ENCODE measurements around the gene UBE2E2.

Gene UBE2E2

DNA sequence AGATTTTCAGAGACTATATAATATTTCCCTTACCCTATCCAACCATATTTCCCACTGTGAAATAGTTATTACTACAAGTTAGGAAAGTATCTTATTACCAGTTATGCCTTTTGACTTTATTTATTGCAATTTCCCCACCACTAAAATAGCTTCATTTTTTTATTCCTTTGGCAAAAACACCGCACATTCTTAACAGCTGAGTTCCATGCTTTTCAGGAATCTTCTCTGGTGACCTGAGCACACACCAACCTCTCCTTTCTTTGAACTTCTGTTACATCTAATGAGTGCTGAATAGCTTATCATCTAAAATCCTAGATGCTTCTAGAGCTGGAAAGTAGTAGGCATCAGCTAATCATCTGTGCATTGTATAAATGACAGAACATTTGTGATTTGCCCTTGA lies 99.1 kb downstream of the UBE2E2 start:
- H3K9ac ChIP-seq (ENCODE audit: low read length): no peak overlapping the region
- no peak overlapping the region for H3K4me2 ChIP-seq (ENCODE audit: low read length)
- no peaks in the 10 kb centered on the region for H3K36me3 ChIP-seq (ENCODE audit: insufficient read depth, low read length)
- H2AFZ ChIP-seq (ENCODE audit: low read length): no peak overlapping the region
- H3K9me2 ChIP-seq (ENCODE audit: low read depth, low read length): no peaks in the 10 kb centered on the region; the same call in 1 of the 2 replicates
- no peaks in the 10 kb centered on the region for H3K4me1 ChIP-seq (ENCODE audit: insufficient read depth, low read length, severe bottlenecking)
- H3K27ac ChIP-seq (ENCODE audit: low read depth, low read length, poor library complexity, severe bottlenecking): no peak overlapping the region
- peaks cover 18% of the 10 kb centered on the region for H3K79me2 ChIP-seq (ENCODE audit: insufficient read depth, low read length)
- TF ChIP-seq EZH2 (IDR thresholded peaks at IDR 0.05; ENCODE audit: borderline replicate concordance, low read length): no peak
- TF ChIP-seq, protein P1, sequence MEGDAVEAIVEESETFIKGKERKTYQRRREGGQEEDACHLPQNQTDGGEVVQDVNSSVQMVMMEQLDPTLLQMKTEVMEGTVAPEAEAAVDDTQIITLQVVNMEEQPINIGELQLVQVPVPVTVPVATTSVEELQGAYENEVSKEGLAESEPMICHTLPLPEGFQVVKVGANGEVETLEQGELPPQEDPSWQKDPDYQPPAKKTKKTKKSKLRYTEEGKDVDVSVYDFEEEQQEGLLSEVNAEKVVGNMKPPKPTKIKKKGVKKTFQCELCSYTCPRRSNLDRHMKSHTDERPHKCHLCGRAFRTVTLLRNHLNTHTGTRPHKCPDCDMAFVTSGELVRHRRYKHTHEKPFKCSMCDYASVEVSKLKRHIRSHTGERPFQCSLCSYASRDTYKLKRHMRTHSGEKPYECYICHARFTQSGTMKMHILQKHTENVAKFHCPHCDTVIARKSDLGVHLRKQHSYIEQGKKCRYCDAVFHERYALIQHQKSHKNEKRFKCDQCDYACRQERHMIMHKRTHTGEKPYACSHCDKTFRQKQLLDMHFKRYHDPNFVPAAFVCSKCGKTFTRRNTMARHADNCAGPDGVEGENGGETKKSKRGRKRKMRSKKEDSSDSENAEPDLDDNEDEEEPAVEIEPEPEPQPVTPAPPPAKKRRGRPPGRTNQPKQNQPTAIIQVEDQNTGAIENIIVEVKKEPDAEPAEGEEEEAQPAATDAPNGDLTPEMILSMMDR (IDR thresholded peaks at IDR 0.05; ENCODE audit: low read length): no peak
- no peaks in the 10 kb centered on the region for H3K27me3 ChIP-seq (ENCODE audit: insufficient read depth, low read length)
- H3K4me3 ChIP-seq (ENCODE audit: low read depth, low read length, poor library complexity, severe bottlenecking): no peak overlapping the region
- no peaks in the 10 kb centered on the region for H3F3A ChIP-seq (ENCODE audit: insufficient read depth, low read length)
- no peaks in the 10 kb centered on the region; the same call in 1 of the 2 replicates for H3K9me3 ChIP-seq (ENCODE audit: low read length)
- H4K20me1 ChIP-seq (ENCODE audit: insufficient read depth, low read length): no peaks in the 10 kb centered on the region

DNA sequence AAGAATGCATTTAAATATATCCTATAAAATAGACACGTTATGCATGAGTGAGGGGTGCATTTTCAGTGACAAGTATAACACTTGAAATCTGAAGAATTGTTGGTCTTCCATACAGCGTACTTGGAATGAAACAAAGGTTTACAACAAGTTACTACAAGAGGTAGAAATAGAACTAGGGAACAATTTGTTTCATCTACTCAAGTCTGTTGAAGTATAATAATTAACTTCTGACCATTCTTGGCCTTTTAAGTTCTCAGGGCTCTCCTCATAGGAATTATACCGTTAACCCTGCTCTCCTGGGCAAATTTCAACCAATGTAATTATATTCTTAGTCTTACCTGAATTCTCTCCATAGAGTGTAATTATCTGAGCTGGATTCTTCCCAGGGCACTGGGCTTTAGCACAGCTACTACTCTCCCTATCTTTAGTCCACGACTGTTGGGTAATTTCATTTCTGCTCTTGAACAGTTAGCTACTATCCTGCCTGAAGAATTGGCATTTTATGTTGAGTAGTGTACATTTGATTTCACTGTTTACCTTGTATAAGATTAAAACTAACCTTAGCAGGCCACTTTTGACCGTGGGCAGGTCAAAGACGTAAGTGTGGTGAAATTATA lies 100.6 kb downstream of the UBE2E2 start:
- no peaks in the 10 kb centered on the region for H3F3A ChIP-seq (ENCODE audit: insufficient read depth, low read length)
- no peaks in the 10 kb centered on the region for H4K20me1 ChIP-seq (ENCODE audit: insufficient read depth, low read length)
- H2AFZ ChIP-seq (ENCODE audit: low read length): no peak overlapping the region
- H3K27me3 ChIP-seq (ENCODE audit: insufficient read depth, low read length): no peaks in the 10 kb centered on the region
- H3K36me3 ChIP-seq (ENCODE audit: insufficient read depth, low read length): no peaks in the 10 kb centered on the region
- H3K9ac ChIP-seq (ENCODE audit: low read length): no peak overlapping the region
- TF ChIP-seq, protein P1 (IDR thresholded peaks at IDR 0.05; ENCODE audit: low read length): no peak
- no peak for TF ChIP-seq EZH2 (IDR thresholded peaks at IDR 0.05; ENCODE audit: borderline replicate concordance, low read length)
- H3K4me1 ChIP-seq (ENCODE audit: insufficient read depth, low read length, severe bottlenecking): no peaks in the 10 kb centered on the region
- no peaks in the 10 kb centered on the region; the same call in 1 of the 2 replicates for H3K9me2 ChIP-seq (ENCODE audit: low read depth, low read length)
- no peak overlapping the region for H3K4me3 ChIP-seq (ENCODE audit: low read depth, low read length, poor library complexity, severe bottlenecking)
- no peaks in the 10 kb centered on the region; the same call in 1 of the 2 replicates for H3K9me3 ChIP-seq (ENCODE audit: low read length)
- H3K27ac ChIP-seq (ENCODE audit: low read depth, low read length, poor library complexity, severe bottlenecking): no peak overlapping the region
- peaks cover 21% of the 10 kb centered on the region for H3K79me2 ChIP-seq (ENCODE audit: insufficient read depth, low read length)
- H3K4me2 ChIP-seq (ENCODE audit: low read length): no peak overlapping the region

DNA sequence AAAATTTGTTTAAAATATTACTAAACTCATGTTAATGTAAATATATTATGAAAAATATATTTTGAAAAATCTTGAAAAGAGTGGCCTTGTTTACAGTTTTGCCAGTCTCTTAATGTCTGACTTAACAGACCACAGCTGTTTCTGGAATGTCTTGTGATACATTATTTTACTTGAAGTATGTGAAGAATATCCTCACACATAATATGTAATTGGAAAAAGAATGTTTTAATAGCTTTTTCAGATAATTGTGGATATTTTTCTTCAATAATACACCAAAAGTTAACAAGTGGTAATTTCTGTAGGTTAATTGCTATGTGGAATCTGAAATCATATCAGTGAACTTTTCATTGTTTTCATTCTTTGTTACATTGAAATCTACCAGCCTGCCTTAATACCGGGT lies 101.3 kb downstream of the UBE2E2 start:
- Histone ChIP-seq H3K4me3 (ENCODE audit: low read depth, low read length, poor library complexity, severe bottlenecking) (no peak overlapping the region), H2AFZ (ENCODE audit: low read length) (no peak overlapping the region), H3K4me1 (ENCODE audit: insufficient read depth, low read length, severe bottlenecking) (no peaks in the 10 kb centered on the region), H3F3A (ENCODE audit: insufficient read depth, low read length) (no peaks in the 10 kb centered on the region), H3K4me2 (ENCODE audit: low read length) (no peak overlapping the region), H3K9me2 (ENCODE audit: low read depth, low read length) (no peaks in the 10 kb centered on the region; the same call in 1 of the 2 replicates), H4K20me1 (ENCODE audit: insufficient read depth, low read length) (no peaks in the 10 kb centered on the region), H3K27me3 (ENCODE audit: insufficient read depth, low read length) (no peaks in the 10 kb centered on the region), H3K27ac (ENCODE audit: low read depth, low read length, poor library complexity, severe bottlenecking) (no peak overlapping the region), H3K36me3 (ENCODE audit: insufficient read depth, low read length) (no peaks in the 10 kb centered on the region), H3K9ac (ENCODE audit: low read length) (no peak overlapping the region), H3K79me2 (ENCODE audit: insufficient read depth, low read length) (peaks cover 21% of the 10 kb centered on the region), H3K9me3 (ENCODE audit: low read length) (no peaks in the 10 kb centered on the region; the same call in 1 of the 2 replicates)
- no peak for TF ChIP-seq EZH2 (IDR thresholded peaks at IDR 0.05; ENCODE audit: borderline replicate concordance, low read length)
- TF ChIP-seq, protein P1 (IDR thresholded peaks at IDR 0.05; ENCODE audit: low read length): no peak
